SK-N-SH (cell line): ENCODE results near the gene SMARCD1.

Experiments
- POLR2AphosphoS5 ChIP-seq: IDR thresholded peaks from 2 replicates; pipeline ENCODE4 v1.6.1; 2012; ENCODE audit warnings: low read depth, low read length
- TF ChIP-seq, protein P1 (sequence below): fragments of 200-600 bp; sonication (generic); IDR thresholded peaks from 2 replicates; pipeline ENCODE4 v1.6.1; 2017; ENCODE audit warnings: antibody characterized with exemption, mild to moderate bottlenecking, moderate library complexity

GRCh38 chr12:50060120-50060468, 25.0 kb upstream of the SMARCD1 start:
- TF ChIP-seq, protein P1, sequence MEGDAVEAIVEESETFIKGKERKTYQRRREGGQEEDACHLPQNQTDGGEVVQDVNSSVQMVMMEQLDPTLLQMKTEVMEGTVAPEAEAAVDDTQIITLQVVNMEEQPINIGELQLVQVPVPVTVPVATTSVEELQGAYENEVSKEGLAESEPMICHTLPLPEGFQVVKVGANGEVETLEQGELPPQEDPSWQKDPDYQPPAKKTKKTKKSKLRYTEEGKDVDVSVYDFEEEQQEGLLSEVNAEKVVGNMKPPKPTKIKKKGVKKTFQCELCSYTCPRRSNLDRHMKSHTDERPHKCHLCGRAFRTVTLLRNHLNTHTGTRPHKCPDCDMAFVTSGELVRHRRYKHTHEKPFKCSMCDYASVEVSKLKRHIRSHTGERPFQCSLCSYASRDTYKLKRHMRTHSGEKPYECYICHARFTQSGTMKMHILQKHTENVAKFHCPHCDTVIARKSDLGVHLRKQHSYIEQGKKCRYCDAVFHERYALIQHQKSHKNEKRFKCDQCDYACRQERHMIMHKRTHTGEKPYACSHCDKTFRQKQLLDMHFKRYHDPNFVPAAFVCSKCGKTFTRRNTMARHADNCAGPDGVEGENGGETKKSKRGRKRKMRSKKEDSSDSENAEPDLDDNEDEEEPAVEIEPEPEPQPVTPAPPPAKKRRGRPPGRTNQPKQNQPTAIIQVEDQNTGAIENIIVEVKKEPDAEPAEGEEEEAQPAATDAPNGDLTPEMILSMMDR, result no peak
- no peak for TF ChIP-seq POLR2AphosphoS5
